ENCODE data around the gene POTEM.
"Not testable (repeated sequence)": the region's sequence is repeated elsewhere in the genome, so short reads cannot be mapped to it uniquely, and the experiment has no call there.

- not testable (repeated sequence) for TF ChIP-seq ZNF274 (IDR thresholded peaks at IDR 0.05; ENCODE audit: low read depth, low read length); YY1 (IDR thresholded peaks at IDR 0.05; ENCODE audit: insufficient read depth, insufficient read length)
Observed at GRCh38 chr14:18964878-18965277, 2.4 kb upstream of the POTEM start.

Measured in NT2/D1 (cell line).